Mesendoderm (in vitro differentiated cells): ENCODE measurements around the gene LLGL1.

Source experiments
- DNase-seq: peaks from one replicate; pipeline ENCODE4 v3.0.0; 2013
- H2AK5ac ChIP-seq: 2 replicates; pipeline ENCODE4 v1.6.1; 2013; ENCODE audit warnings: low read length, inconsistent platforms
- H2BK120ac ChIP-seq: 2 replicates; pipeline ENCODE4 v1.6.1; 2013; ENCODE audit warnings: low read depth, mild to moderate bottlenecking, low read length, moderate library complexity, mixed read lengths
- H2BK15ac ChIP-seq: replicated peaks from 2 replicates; pipeline ENCODE4 v1.6.1; 2013; ENCODE audit warnings: low read depth, mild to moderate bottlenecking, moderate library complexity
- H2BK5ac ChIP-seq: 2 replicates; pipeline ENCODE4 v1.6.1; 2013; ENCODE audit warnings: low read length, inconsistent platforms
- H3K18ac ChIP-seq: 2 replicates; pipeline ENCODE4 v1.6.1; 2013; ENCODE audit warnings: mild to moderate bottlenecking, low read length, mixed read lengths
- H3K23ac ChIP-seq: one replicate; pipeline ENCODE4 v1.6.1; 2013; ENCODE audit warnings: low read length
- H3K27ac ChIP-seq: 2 replicates; pipeline ENCODE4 v1.5.1; 2013; ENCODE audit warnings: low read depth, mild to moderate bottlenecking, inconsistent platforms, low read length, moderate library complexity
- H3K27me3 ChIP-seq: 2 replicates; pipeline ENCODE4 v1.6.1; 2013; ENCODE audit warnings: low read length, control low read depth, mild to moderate bottlenecking, inconsistent platforms; ENCODE audit not compliant: insufficient read depth, poor library complexity
- H3K36me3 ChIP-seq: 2 replicates; pipeline ENCODE4 v1.6.1; 2013; ENCODE audit warnings: low read length, inconsistent platforms; ENCODE audit not compliant: control insufficient read depth, insufficient read depth
- H3K4ac ChIP-seq: one replicate; pipeline ENCODE4 v1.6.1; 2013; ENCODE audit warnings: low read depth, mild to moderate bottlenecking, low read length, moderate library complexity
- H3K4me1 ChIP-seq: 2 replicates; pipeline ENCODE4 v1.6.1; 2013; ENCODE audit warnings: low read depth, low read length, inconsistent platforms; ENCODE audit not compliant: control insufficient read depth
- H3K4me2 ChIP-seq: 2 replicates; pipeline ENCODE4 v1.6.1; 2013; ENCODE audit warnings: low read length
- H3K4me3 ChIP-seq: 2 replicates; pipeline ENCODE4 v1.5.1; 2013; ENCODE audit warnings: mild to moderate bottlenecking, low read length
- H3K56ac ChIP-seq: one replicate; pipeline ENCODE4 v1.6.1; 2013; ENCODE audit warnings: low read length
- H3K79me1 ChIP-seq: 2 replicates; pipeline ENCODE4 v1.6.1; 2013; ENCODE audit warnings: low read length, inconsistent platforms
- H3K79me2 ChIP-seq: 2 replicates; pipeline ENCODE4 v1.6.1; 2013; ENCODE audit warnings: mild to moderate bottlenecking, low read length; ENCODE audit not compliant: control insufficient read depth, insufficient read depth
- H3K9ac ChIP-seq: 2 replicates; pipeline ENCODE4 v1.6.1; 2013; ENCODE audit warnings: low read length, inconsistent platforms
- H4K5ac ChIP-seq: one replicate; pipeline ENCODE4 v1.6.1; 2013; ENCODE audit warnings: low read length
- H4K8ac ChIP-seq: one replicate; pipeline ENCODE4 v1.6.1; 2013; ENCODE audit warnings: low read depth, mild to moderate bottlenecking, control low read depth, low read length, moderate library complexity
- WGBS: extraction: QIAGEN DNeasy Blood & Tissue Kit; methylation state at CpG from one replicate; pipeline ENCODE4 v1.1.7; 2013; ENCODE audit warnings: low lambda C conversion rate, missing lambda C conversion rate; ENCODE audit not compliant: insufficient coverage; ENCODE audit errors: extremely low coverage; 5-methylcytosine and 5-hydroxymethylcytosine counted together

LLGL1 gene

GRCh38 chr17:18233803-18234518 is 8.5 kb downstream of the LLGL1 start:
- DNase-seq: no peak
- no peak overlapping the region for H2AK5ac ChIP-seq
- no peak overlapping the region for H4K5ac ChIP-seq
- H3K9ac ChIP-seq: no peak overlapping the region
- H4K8ac ChIP-seq: no peak overlapping the region
- peaks cover 12% of the 10 kb centered on the region for H3K79me2 ChIP-seq
- no CpG with 5 or more reads among the region's 22 CpGs for WGBS
- H3K79me1 ChIP-seq: peaks cover 10% of the 10 kb centered on the region
- H3K18ac ChIP-seq: no peak overlapping the region
- no peaks in the 10 kb centered on the region for H3K4me1 ChIP-seq
- H3K4ac ChIP-seq: no peak overlapping the region
- H3K23ac ChIP-seq: no peak overlapping the region
- no peak overlapping the region for H3K56ac ChIP-seq
- H3K36me3 ChIP-seq: peaks cover 8% of the 10 kb centered on the region
- H3K4me3 ChIP-seq: no peak overlapping the region
- no peaks in the 10 kb centered on the region for H3K27me3 ChIP-seq
- no peak overlapping the region for H2BK15ac ChIP-seq
- no peak overlapping the region for H2BK5ac ChIP-seq
- H3K27ac ChIP-seq: no peak overlapping the region
- H3K4me2 ChIP-seq: no peak overlapping the region
- no peak overlapping the region for H2BK120ac ChIP-seq

- H3K27ac ChIP-seq: no peak overlapping the region
Measured at GRCh38 chr17:18234853-18235380, 9.5 kb downstream of the LLGL1 start.

GRCh38 chr17:18235743-18236256 is 10.4 kb downstream of the LLGL1 start:
- no peak for DNase-seq
- peaks cover 8% of the 10 kb centered on the region for H3K36me3 ChIP-seq
- WGBS: no CpG with 5 or more reads among the region's 14 CpGs

More at GRCh38 chr17:18234853-18235380, 9.5 kb downstream of the LLGL1 start:
- Histone ChIP-seq H3K4me3 (no peak overlapping the region), H3K18ac (no peak overlapping the region), H3K23ac (no peak overlapping the region), H2AK5ac (no peak overlapping the region), H4K5ac (no peak overlapping the region), H3K27me3 (no peaks in the 10 kb centered on the region), H3K9ac (no peak overlapping the region), H3K4ac (no peak overlapping the region), H2BK5ac (no peak overlapping the region), H3K56ac (no peak overlapping the region), H2BK120ac (no peak overlapping the region), H4K8ac (no peak overlapping the region), H2BK15ac (no peak overlapping the region), H3K4me1 (no peaks in the 10 kb centered on the region), H3K79me2 (peaks cover 3% of the 10 kb centered on the region), H3K36me3 (peaks cover 8% of the 10 kb centered on the region), H3K79me1 (peaks cover 4% of the 10 kb centered on the region), H3K4me2 (no peak overlapping the region)
- WGBS: no CpG with 5 or more reads among the region's 22 CpGs
- no peak for DNase-seq

GRCh38 chr17:18236494-18236893 is 11.1 kb downstream of the LLGL1 start:
- Histone ChIP-seq H3K4me1 (no peaks in the 10 kb centered on the region), H3K4me3 (no peak overlapping the region), H3K9ac (no peak overlapping the region), H3K27ac (no peak overlapping the region), H3K79me2 (no peaks in the 10 kb centered on the region), H3K23ac (no peak overlapping the region), H3K36me3 (peaks cover 8% of the 10 kb centered on the region), H3K4ac (no peak overlapping the region), H3K27me3 (no peaks in the 10 kb centered on the region), H3K79me1 (peaks cover 4% of the 10 kb centered on the region), H2AK5ac (no peak overlapping the region), H4K5ac (no peak overlapping the region), H2BK5ac (no peak overlapping the region), H3K4me2 (no peak overlapping the region), H3K18ac (no peak overlapping the region), H4K8ac (no peak overlapping the region), H2BK15ac (no peak overlapping the region), H2BK120ac (no peak overlapping the region), H3K56ac (no peak overlapping the region)
- WGBS: no CpG with 5 or more reads among the region's 18 CpGs
- no peak for DNase-seq

More at GRCh38 chr17:18235743-18236256, 10.4 kb downstream of the LLGL1 start:
- H3K27ac ChIP-seq: no peak overlapping the region
- H3K27me3 ChIP-seq: no peaks in the 10 kb centered on the region
- no peak overlapping the region for H3K4me2 ChIP-seq
- no peak overlapping the region for H3K56ac ChIP-seq
- H3K9ac ChIP-seq: no peak overlapping the region
- no peak overlapping the region for H2AK5ac ChIP-seq
- H3K4me1 ChIP-seq: no peaks in the 10 kb centered on the region
- no peak overlapping the region for H2BK5ac ChIP-seq
- no peak overlapping the region for H2BK120ac ChIP-seq
- no peak overlapping the region for H2BK15ac ChIP-seq
- H3K23ac ChIP-seq: no peak overlapping the region
- no peak overlapping the region for H3K18ac ChIP-seq
- H3K4me3 ChIP-seq: no peak overlapping the region
- H4K8ac ChIP-seq: no peak overlapping the region
- no peak overlapping the region for H3K4ac ChIP-seq
- peaks cover 4% of the 10 kb centered on the region for H3K79me1 ChIP-seq
- H3K79me2 ChIP-seq: no peaks in the 10 kb centered on the region
- H4K5ac ChIP-seq: no peak overlapping the region

GRCh38 chr17:18237461-18237860 is 12.0 kb downstream of the LLGL1 start:
- H2BK5ac ChIP-seq: no peak overlapping the region
- H3K27ac ChIP-seq: no peak overlapping the region
- no peak for DNase-seq
- no peaks in the 10 kb centered on the region for H3K79me2 ChIP-seq
- H2BK15ac ChIP-seq: no peak overlapping the region
- H3K4ac ChIP-seq: no peak overlapping the region
- H4K5ac ChIP-seq: no peak overlapping the region
- H3K23ac ChIP-seq: no peak overlapping the region
- H3K4me1 ChIP-seq: no peaks in the 10 kb centered on the region
- H3K18ac ChIP-seq: no peak overlapping the region
- no peak overlapping the region for H3K56ac ChIP-seq
- no peak overlapping the region for H4K8ac ChIP-seq
- no peak overlapping the region for H3K9ac ChIP-seq
- H2BK120ac ChIP-seq: no peak overlapping the region
- no peak overlapping the region for H3K4me2 ChIP-seq
- no peaks in the 10 kb centered on the region for H3K79me1 ChIP-seq
- no peak overlapping the region for H3K4me3 ChIP-seq
- WGBS: no CpG with 5 or more reads among the region's 20 CpGs
- no peaks in the 10 kb centered on the region for H3K27me3 ChIP-seq
- peaks cover 8% of the 10 kb centered on the region for H3K36me3 ChIP-seq
- no peak overlapping the region for H2AK5ac ChIP-seq
